Fibroblast of the aortic adventitia (primary cell): ENCODE measurements around the gene SLC7A10. TPM values are rescaled to one million over a fixed set of nuclear protein-coding genes. Genes with fewer than 3 reads are reported as not detected.

Source experiments
- DNase-seq: peaks from one replicate; pipeline ENCODE4 v3.0.0-alpha.2; 2010; ENCODE audit warnings: low read depth
- H3K4me3 ChIP-seq: 2 replicates; pipeline ENCODE4 v1.5.1; 2011; ENCODE audit warnings: low read depth, mild to moderate bottlenecking, control low read depth, low read length, moderate library complexity
- CTCF ChIP-seq: IDR thresholded peaks from 2 replicates; pipeline ENCODE4 v1.5.1; 2011; ENCODE audit warnings: mild to moderate bottlenecking, low read length, control low read depth, inconsistent platforms; ENCODE audit not compliant: insufficient read depth
- total RNA-seq: library from RNA; depleted of rRNA; stranded (reverse); fragments of >200 nt; gene quantifications from 2 replicates; pipeline ENCODE4 v1.2.3, GENCODE V29; 2012; ENCODE audit warnings: low replicate concordance

Gene SLC7A10
- total RNA-seq, 1 donor, result not detected

- TF ChIP-seq CTCF, result no peak
- H3K4me3 ChIP-seq, result no peak overlapping the region
- no peak for DNase-seq
Measured at GRCh38 chr19:33269016-33269415, 43.4 kb upstream of the SLC7A10 start.

- no peak for DNase-seq
- no peak overlapping the region for H3K4me3 ChIP-seq
- TF ChIP-seq CTCF, result no peak
Measured at GRCh38 chr19:33268162-33268991, 42.7 kb upstream of the SLC7A10 start.

GRCh38 chr19:33267706-33268105 lies 42.1 kb upstream of the SLC7A10 start:
- no peak for DNase-seq
- no peak for TF ChIP-seq CTCF
- no peak overlapping the region for H3K4me3 ChIP-seq

GRCh38 chr19:33266974-33267484 lies 41.4 kb upstream of the SLC7A10 start:
- no peak for TF ChIP-seq CTCF
- H3K4me3 ChIP-seq, result no peak overlapping the region
- DNase-seq, result no peak

- H3K4me3 ChIP-seq, result no peak overlapping the region
- no peak for DNase-seq
- no peak for TF ChIP-seq CTCF
Measured at GRCh38 chr19:33264881-33265445, 39.3 kb upstream of the SLC7A10 start.

GRCh38 chr19:33263325-33264023 lies 37.8 kb upstream of the SLC7A10 start:
- no peak overlapping the region for H3K4me3 ChIP-seq
- no peak for DNase-seq
- TF ChIP-seq CTCF, result no peak
